SH-SY5Y (cell line): ENCODE results near the gene SLC13A5.

Experiments
- GATA2 ChIP-seq: IDR thresholded peaks from 2 replicates; pipeline ENCODE4 v1.6.1; 2011; ENCODE audit warnings: mild to moderate bottlenecking, low read depth, low read length
- GATA3 ChIP-seq: IDR thresholded peaks from 2 replicates; pipeline ENCODE4 v1.6.1; 2011; ENCODE audit warnings: low read depth, mild to moderate bottlenecking, low read length, moderate library complexity

- TF ChIP-seq GATA2 (no peak), GATA3 (no peak)
Observed at GRCh38 chr17:6682339-6682738, 30.8 kb downstream of the SLC13A5 start.
